Astrocyte (in vitro differentiated cells and primary cell): ENCODE data around the gene DHRS3. TPM values are rescaled to one million over a fixed set of nuclear protein-coding genes. Genes with fewer than 3 reads are reported as not detected.

ENCODE experiments used
- DNase-seq: peaks from one replicate; pipeline ENCODE4 v3.0.0-alpha.2; 2010; ENCODE audit warnings: low read depth
- FAIRE-seq: peaks from 2 replicates; lab custom pipeline; 2011; peaks lifted over from hg19 to GRCh38; lab: Jason Lieb, UNC
- H2AFZ ChIP-seq: 2 replicates; pipeline ENCODE4 v1.6.0; 2012; ENCODE audit warnings: low read depth, low read length, inconsistent platforms
- H3K27ac ChIP-seq: 2 replicates; pipeline ENCODE4 v1.5.1; 2011; ENCODE audit warnings: low read depth, low read length, inconsistent platforms
- H3K27me3 ChIP-seq: 2 replicates; pipeline ENCODE4 v1.6.0; 2011; ENCODE audit warnings: low read length, inconsistent platforms; ENCODE audit not compliant: insufficient read depth
- H3K36me3 ChIP-seq: 2 replicates; pipeline ENCODE4 v1.5.1; 2011; ENCODE audit warnings: low read length, inconsistent platforms; ENCODE audit not compliant: insufficient read depth
- H3K4me1 ChIP-seq: 2 replicates; pipeline ENCODE4 v1.5.1; 2011; ENCODE audit warnings: low read length, inconsistent platforms; ENCODE audit not compliant: insufficient read depth
- H3K4me2 ChIP-seq: 2 replicates; pipeline ENCODE4 v1.6.0; 2012; ENCODE audit warnings: low read length, inconsistent platforms
- H3K4me3 ChIP-seq: 2 replicates; pipeline ENCODE4 v1.5.1; 2011; ENCODE audit warnings: low read depth, mild to moderate bottlenecking, low read length, inconsistent platforms; ENCODE audit not compliant: insufficient read depth
- H3K79me2 ChIP-seq: 2 replicates; pipeline ENCODE4 v1.6.0; 2012; ENCODE audit warnings: mild to moderate bottlenecking, low read length, inconsistent platforms; ENCODE audit not compliant: insufficient read depth
- H3K9ac ChIP-seq: 2 replicates; pipeline ENCODE4 v1.6.0; 2012; ENCODE audit warnings: mild to moderate bottlenecking, low read length, inconsistent platforms
- H3K9me3 ChIP-seq: 2 replicates; pipeline ENCODE4 v1.5.1; 2012; ENCODE audit warnings: low read depth, mild to moderate bottlenecking, low read length, inconsistent platforms; ENCODE audit not compliant: insufficient read depth
- H4K20me1 ChIP-seq: 2 replicates; pipeline ENCODE4 v1.6.0; 2012; ENCODE audit warnings: low read length, inconsistent platforms; ENCODE audit not compliant: insufficient read depth
- H3K27ac Mint-ChIP-seq: one replicate; pipeline ENCODE4 v1.8.0; 2021; ENCODE audit warnings: mild to moderate bottlenecking, mixed read lengths; ENCODE audit not compliant: unreplicated experiment
- H3K27me3 Mint-ChIP-seq: one replicate; pipeline ENCODE4 v1.8.0; 2021; ENCODE audit warnings: low read depth, mixed read lengths; ENCODE audit not compliant: unreplicated experiment
- H3K36me3 Mint-ChIP-seq: one replicate; pipeline ENCODE4 v1.8.0; 2021; ENCODE audit warnings: low read depth, mixed read lengths; ENCODE audit not compliant: unreplicated experiment
- H3K4me1 Mint-ChIP-seq: one replicate; pipeline ENCODE4 v1.8.0; 2021; ENCODE audit warnings: low read depth, mixed read lengths; ENCODE audit not compliant: unreplicated experiment
- H3K4me3 Mint-ChIP-seq: one replicate; pipeline ENCODE4 v1.8.0; 2021; ENCODE audit warnings: mild to moderate bottlenecking, moderate library complexity, mixed read lengths; ENCODE audit not compliant: unreplicated experiment
- H3K9me3 Mint-ChIP-seq: one replicate; pipeline ENCODE4 v1.8.0; 2021; ENCODE audit warnings: mild to moderate bottlenecking, mixed read lengths; ENCODE audit not compliant: unreplicated experiment
- CTCF ChIP-seq: IDR thresholded peaks from 2 replicates; pipeline ENCODE4 v1.5.1; 2011; ENCODE audit warnings: low read depth, mild to moderate bottlenecking, inconsistent platforms, low read length, moderate library complexity; ENCODE audit not compliant: insufficient read depth
- EZH2 ChIP-seq: IDR thresholded peaks from 2 replicates; pipeline ENCODE4 v1.6.1; 2012; ENCODE audit warnings: mild to moderate bottlenecking, low read length, inconsistent platforms; ENCODE audit not compliant: insufficient read depth
- total RNA-seq: library from RNA; stranded (reverse); gene quantifications from 2 replicates; pipeline ENCODE4 v1.2.1, GENCODE V29; 2021

The DHRS3 gene
- total RNA-seq, 1 donor from 2014 or later = 3.4 TPM

GRCh38 chr1:12570291-12570690, 47.7 kb downstream of the DHRS3 start:
- Mint-ChIP-seq H3K27ac (no peak overlapping the region), H3K4me3 (no peak overlapping the region), H3K27me3 (peaks cover 7% of the 10 kb centered on the region), H3K36me3 (peaks cover 9% of the 10 kb centered on the region), H3K4me1 (peaks cover 5% of the 10 kb centered on the region), H3K9me3 (peaks cover 5% of the 10 kb centered on the region)
- Histone ChIP-seq H3K36me3 (no peaks in the 10 kb centered on the region), H3K4me2 (no peak overlapping the region), H3K27ac (no peak overlapping the region), H3K9me3 (peaks cover 5% of the 10 kb centered on the region), H2AFZ (no peak overlapping the region), H3K4me1 (peaks cover 22% of the 10 kb centered on the region), H3K79me2 (no peaks in the 10 kb centered on the region), H3K27me3 (no peaks in the 10 kb centered on the region), H3K9ac (no peak overlapping the region), H4K20me1 (no peaks in the 10 kb centered on the region), H3K4me3 (no peak overlapping the region)
- FAIRE-seq (no peak), DNase-seq (no peak)
- TF ChIP-seq CTCF (no peak), EZH2 (no peak)

- H3K36me3 ChIP-seq = no peaks in the 10 kb centered on the region
- Mint-ChIP-seq H3K27ac (no peak overlapping the region), H3K36me3 (peaks cover 8% of the 10 kb centered on the region), H3K9me3 (peaks cover 16% of the 10 kb centered on the region), H3K4me1 (no peaks in the 10 kb centered on the region), H3K4me3 (no peak overlapping the region), H3K27me3 (peaks cover 7% of the 10 kb centered on the region)
- peaks cover 10% of the 10 kb centered on the region for H3K4me1 ChIP-seq
- H3K9ac ChIP-seq = no peak overlapping the region
- TF ChIP-seq CTCF (no peak), EZH2 (no peak)
- H2AFZ ChIP-seq = no peak overlapping the region
- H3K9me3 ChIP-seq = peaks cover 9% of the 10 kb centered on the region
- H4K20me1 ChIP-seq = no peaks in the 10 kb centered on the region
- FAIRE-seq (no peak), DNase-seq (no peak)
- no peaks in the 10 kb centered on the region for H3K79me2 ChIP-seq
- no peak overlapping the region for H3K4me3 ChIP-seq
- H3K27ac ChIP-seq = no peak overlapping the region
- no peak overlapping the region for H3K4me2 ChIP-seq
- no peaks in the 10 kb centered on the region for H3K27me3 ChIP-seq
Measured at GRCh38 chr1:12568009-12568767, 49.8 kb downstream of the DHRS3 start.

GRCh38 chr1:12567288-12567819, 50.7 kb downstream of the DHRS3 start:
- Mint-ChIP-seq H3K27me3 (peaks cover 7% of the 10 kb centered on the region), H3K4me1 (no peaks in the 10 kb centered on the region), H3K4me3 (no peak overlapping the region), H3K36me3 (peaks cover 3% of the 10 kb centered on the region), H3K27ac (no peak overlapping the region), H3K9me3 (peaks cover 21% of the 10 kb centered on the region)
- no peak for FAIRE-seq
- no peak overlapping the region for H3K27ac ChIP-seq
- no peaks in the 10 kb centered on the region for H4K20me1 ChIP-seq
- no peaks in the 10 kb centered on the region for H3K36me3 ChIP-seq
- H3K4me1 ChIP-seq = peaks cover 1% of the 10 kb centered on the region
- H3K27me3 ChIP-seq = no peaks in the 10 kb centered on the region
- DNase-seq = no peak
- H3K9ac ChIP-seq = no peak overlapping the region
- no peak for TF ChIP-seq CTCF
- TF ChIP-seq EZH2 = no peak
- H3K4me2 ChIP-seq = no peak overlapping the region
- no peaks in the 10 kb centered on the region for H3K79me2 ChIP-seq
- no peak overlapping the region for H3K4me3 ChIP-seq
- no peak overlapping the region for H2AFZ ChIP-seq
- H3K9me3 ChIP-seq = peaks cover 11% of the 10 kb centered on the region
